Endothelial cell of umbilical vein (primary cell): Measurements from ENCODE around the gene SPATA22. TPM values are rescaled to one million over a fixed set of nuclear protein-coding genes. Genes with fewer than 3 reads are reported as not detected.
"Not testable (repeated sequence)": the region's sequence is repeated elsewhere in the genome, so short reads cannot be mapped to it uniquely, and the experiment has no call there.

Experiments
- BruUV-seq: library from RNA; stranded (reverse); fragments of 400-500 nt; replicated peaks from 2 replicates; lab custom pipeline; 2021; lab: Mats Ljungman, UMichigan
- CTCF ChIA-PET: fragments of 300-600, 350-600 bp; sonication (Branson Sonifier 250); formaldehyde crosslinking; loops from one replicate; lab custom pipeline; 2021; ENCODE audit warnings: antibody characterized with exemption, inconsistent platforms; lab: Charles Lee
- POLR2A ChIA-PET: fragments of 300-600, 350-600 bp; sonication (Branson Sonifier 250); formaldehyde crosslinking; loops from one replicate; lab custom pipeline; 2021; ENCODE audit warnings: antibody characterized with exemption, inconsistent platforms; lab: Charles Lee
- DNase-seq: peaks from one replicate; pipeline ENCODE4 v3.0.0-alpha.2; 2011; ENCODE audit warnings: low read depth, low spot score
- FAIRE-seq: peaks from 2 replicates; lab custom pipeline; 2011; peaks lifted over from hg19 to GRCh38; lab: Jason Lieb, UNC
- H2AFZ ChIP-seq: 2 replicates; pipeline ENCODE4 v1.6.0; 2012; ENCODE audit warnings: low read depth, low read length, control low read depth, inconsistent platforms
- H3K27ac ChIP-seq: 2 replicates; pipeline ENCODE4 v1.5.1; 2011; ENCODE audit warnings: low read depth, mild to moderate bottlenecking, control low read depth, low read length, moderate library complexity; ENCODE audit not compliant: insufficient read depth
- H3K27me3 ChIP-seq, 2 experiments: 2 replicates each; pipeline versions ENCODE4 v1.6.0 to v1.6.1; 2011; ENCODE audit warnings: low read length in 2 of 2, mixed read lengths in 1 of 2; ENCODE audit not compliant: control insufficient read depth in 2 of 2, insufficient read depth in 2 of 2
- H3K36me3 ChIP-seq, 2 experiments: 2 replicates in 1 of 2; 3 replicates in 1 of 2; pipeline ENCODE4 v1.5.1; 2011; ENCODE audit warnings: low read length in 2 of 2, mild to moderate bottlenecking in 1 of 2, moderate library complexity in 1 of 2; ENCODE audit not compliant: control insufficient read depth in 2 of 2, insufficient read depth in 2 of 2; ENCODE audit errors: extremely low read depth in 1 of 2
- H3K4me1 ChIP-seq: 3 replicates; pipeline ENCODE4 v1.5.1; 2011; ENCODE audit warnings: mild to moderate bottlenecking, low read length; ENCODE audit not compliant: control insufficient read depth, insufficient read depth; ENCODE audit errors: extremely low read depth
- H3K4me2 ChIP-seq: 2 replicates; pipeline ENCODE4 v1.6.1; 2011; ENCODE audit warnings: low read length, control low read depth, mixed read lengths; ENCODE audit not compliant: insufficient read depth
- H3K4me3 ChIP-seq, 3 experiments: fragments of 200-600 bp in 1 of 3; sonication (generic), shearing (Covaris generic) in 1 of 3; replicated peaks in 1 of 3; 2 replicates each; pipeline ENCODE4 v1.5.1; 2011 to 2016; ENCODE audit warnings: control low read depth in 3 of 3, low read length in 3 of 3, mild to moderate bottlenecking in 2 of 3, inconsistent platforms in 1 of 3, low read depth in 1 of 3, moderate library complexity in 1 of 3; ENCODE audit not compliant: insufficient read depth in 1 of 3
- H3K79me2 ChIP-seq: 2 replicates; pipeline ENCODE4 v1.6.0; 2012; ENCODE audit warnings: low read length, inconsistent platforms; ENCODE audit not compliant: control insufficient read depth, insufficient read depth
- H3K9ac ChIP-seq: replicated peaks from 2 replicates; pipeline ENCODE3; 2011; ENCODE audit warnings: low read length, control low read depth; ENCODE audit not compliant: insufficient read depth; ENCODE audit errors: extremely low read depth
- H3K9me1 ChIP-seq: replicated peaks from 3 replicates; pipeline ENCODE4 v1.6.0; 2011; ENCODE audit warnings: mild to moderate bottlenecking, low read length; ENCODE audit not compliant: control insufficient read depth, insufficient read depth; ENCODE audit errors: extremely low read depth
- H3K9me3 ChIP-seq: replicated peaks from 2 replicates; pipeline ENCODE4 v1.5.1; 2012; ENCODE audit warnings: low read length, inconsistent platforms; ENCODE audit not compliant: control insufficient read depth, insufficient read depth
- H4K20me1 ChIP-seq: replicated peaks from 2 replicates; pipeline ENCODE3; 2011; ENCODE audit warnings: mild to moderate bottlenecking, low read length; ENCODE audit not compliant: control insufficient read depth, insufficient read depth; ENCODE audit errors: extremely low read depth
- GATA2 ChIP-seq: IDR thresholded peaks from 2 replicates; pipeline ENCODE4 v1.7.0; 2011; ENCODE audit warnings: low read depth, mild to moderate bottlenecking, moderate library complexity, mixed read lengths, low read length; ENCODE audit not compliant: insufficient read length, insufficient read depth
- MYC ChIP-seq: IDR thresholded peaks from one replicate; pipeline ENCODE4 v1.6.1; 2011; ENCODE audit warnings: mild to moderate bottlenecking, low read depth, low read length
- POLR2A ChIP-seq: IDR thresholded peaks from 2 replicates; pipeline ENCODE4 v1.6.1; 2012; ENCODE audit warnings: low read depth, mild to moderate bottlenecking, control low read depth, low read length
- dilution Hi-C: fragments of 300-500 bp; cut with MboI; formaldehyde crosslinking; loops from one replicate; pipeline ENCODE4 v1.15.0; 2019; ENCODE audit warnings: low sequenced_read_pairs; ENCODE audit not compliant: extremely low pct_ligation_motif_present
- intact Hi-C: fragments of 100-400 bp; cut with micrococcal nuclease; formaldehyde crosslinking; loops from one replicate; pipeline ENCODE4 v1.10.0; 2022
- polyA plus RNA-seq, 4 experiments: library from polyadenylated mRNA; depleted of rRNA in 3 of 4; stranded (reverse) in 3 of 4; unstranded in 1 of 4; fragments of >200 nt; gene quantifications; 2 replicates each; pipeline versions ENCODE4 v1.2.1 to v1.2.3, GENCODE V29; 2011 to 2012; ENCODE audit warnings: missing spikeins in 1 of 4
- total RNA-seq: library from RNA; stranded (reverse); gene quantifications from 2 replicates; pipeline ENCODE4 v1.2.3, GENCODE V29; 2021

Gene SPATA22
- total and polyA plus RNA-seq, 2 donors (not counting 3 experiments of a cell fraction or from before 2014, with no cell fraction given): 4.3 TPM; not detected in 1

DNA sequence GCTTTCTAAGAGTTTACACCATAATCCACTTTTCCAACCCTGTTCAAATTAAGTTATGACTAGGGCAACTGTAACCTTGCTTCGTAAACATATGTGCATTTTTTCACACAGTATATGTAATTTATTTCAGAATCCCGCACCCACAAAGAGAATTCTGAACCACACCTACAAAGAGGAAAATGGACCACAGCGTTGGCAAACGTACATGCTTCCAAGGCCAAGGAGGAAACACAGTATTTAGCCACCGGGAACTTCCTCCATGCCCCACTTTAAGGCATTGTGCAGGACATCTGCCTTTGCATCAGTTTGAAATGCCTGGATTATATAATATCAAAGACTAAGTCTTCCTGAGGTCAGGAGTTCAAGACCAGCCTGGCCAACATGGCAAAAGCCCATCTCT lies 2.1 kb downstream of the SPATA22 start:
- Histone ChIP-seq H3K36me3 (no peaks in the 10 kb centered on the region), H2AFZ (no peak overlapping the region), H3K4me2 (no peak overlapping the region), H3K4me1 (no peaks in the 10 kb centered on the region), H3K9me3 (no peaks in the 10 kb centered on the region), H4K20me1 (no peaks in the 10 kb centered on the region), H3K9me1 (no peaks in the 10 kb centered on the region), H3K79me2 (no peaks in the 10 kb centered on the region), H3K27ac (no peak overlapping the region), H3K27me3 (no peaks in the 10 kb centered on the region), H3K9ac (no peak overlapping the region), H3K4me3 (no peak overlapping the region)
- CTCF ChIA-PET: no interaction called here
- no peak for TF ChIP-seq MYC
- TF ChIP-seq GATA2: no peak
- TF ChIP-seq POLR2A: no peak
- FAIRE-seq: no peak
- POLR2A ChIA-PET: no interaction called here
- intact Hi-C loops: no loop called here
- dilution Hi-C loops: no loop called here
- no TSS peak for BruUV-seq
- no peak for DNase-seq

DNA sequence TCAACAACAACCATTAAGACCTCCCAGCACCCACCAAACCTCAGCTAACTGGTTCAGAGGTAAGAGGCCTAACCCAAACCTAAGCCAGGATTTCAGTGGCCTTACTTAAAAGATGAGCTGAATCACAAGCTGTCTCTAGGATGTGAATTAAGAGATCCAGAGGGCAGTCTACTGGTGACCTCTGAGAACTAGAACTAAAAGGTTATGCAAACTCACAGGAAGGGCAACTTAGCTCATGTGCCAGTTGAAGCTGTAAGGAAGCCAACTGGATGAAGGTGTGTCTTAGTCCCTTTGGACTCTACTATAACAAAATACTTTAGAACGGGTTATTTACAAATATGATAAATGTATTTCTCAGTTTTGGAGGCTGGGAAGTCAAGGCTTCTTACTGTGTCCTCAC lies 5.3 kb downstream of the SPATA22 start:
- H3K9me3 ChIP-seq: not testable (repeated sequence)

More for the DNA sequence above, 5.3 kb downstream of the SPATA22 start:
- BruUV-seq, H3K27me3 ChIP-seq, DNase-seq, intact Hi-C loops, POLR2A ChIA-PET, H4K20me1 ChIP-seq, dilution Hi-C loops, FAIRE-seq, H3K4me1 ChIP-seq, H3K4me3 ChIP-seq, H3K27ac ChIP-seq, H3K9ac ChIP-seq, H3K36me3 ChIP-seq, H3K4me2 ChIP-seq, H3K79me2 ChIP-seq, H2AFZ ChIP-seq, CTCF ChIA-PET, H3K9me1 ChIP-seq: not testable (repeated sequence)
